H1 (cell line): ENCODE measurements around the gene MKLN1. TPM values are rescaled to one million over a fixed set of nuclear protein-coding genes. Genes with fewer than 3 reads are reported as not detected.

Experiments used
- polyA plus RNA-seq, 7 experiments: library from polyadenylated mRNA; depleted of rRNA in 3 of 7; stranded (reverse) in 5 of 7; unstranded in 2 of 7; fragments of >200 nt in 5 of 7; fragments of 200-250 nt in 2 of 7; gene quantifications; 1 replicate in 5 of 7; 2 replicates in 1 of 7; 4 replicates in 1 of 7; pipeline versions ENCODE4 v1.2.1 to v1.2.3, GENCODE V29; 2011 to 2013; ENCODE audit warnings: missing spikeins in 2 of 7, mixed read lengths in 2 of 7
- total RNA-seq: library from RNA; stranded (reverse); fragmentation: NEBNext Ultra II Directional; extraction: Animal tissue kit (Norgen Biotek cat#: 25700); gene quantifications from 2 replicates; pipeline ENCODE4 v1.2.1, GENCODE V29; 2021
- TF ChIP-seq, protein P1 (sequence below): fragments of 300-600 bp; sonication (generic); IDR thresholded peaks from 2 replicates; pipeline ENCODE4 v1.7.1; 2012; ENCODE audit warnings: low read length, moderate library complexity, mild to moderate bottlenecking, inconsistent platforms; ENCODE audit not compliant: insufficient replicate concordance

MKLN1 gene
- total and polyA plus RNA-seq, 2 of the 8 experiments (the other 6 are each of a cell fraction or from before 2014, with no cell fraction given), result 22.3 to 50.9 TPM

DNA sequence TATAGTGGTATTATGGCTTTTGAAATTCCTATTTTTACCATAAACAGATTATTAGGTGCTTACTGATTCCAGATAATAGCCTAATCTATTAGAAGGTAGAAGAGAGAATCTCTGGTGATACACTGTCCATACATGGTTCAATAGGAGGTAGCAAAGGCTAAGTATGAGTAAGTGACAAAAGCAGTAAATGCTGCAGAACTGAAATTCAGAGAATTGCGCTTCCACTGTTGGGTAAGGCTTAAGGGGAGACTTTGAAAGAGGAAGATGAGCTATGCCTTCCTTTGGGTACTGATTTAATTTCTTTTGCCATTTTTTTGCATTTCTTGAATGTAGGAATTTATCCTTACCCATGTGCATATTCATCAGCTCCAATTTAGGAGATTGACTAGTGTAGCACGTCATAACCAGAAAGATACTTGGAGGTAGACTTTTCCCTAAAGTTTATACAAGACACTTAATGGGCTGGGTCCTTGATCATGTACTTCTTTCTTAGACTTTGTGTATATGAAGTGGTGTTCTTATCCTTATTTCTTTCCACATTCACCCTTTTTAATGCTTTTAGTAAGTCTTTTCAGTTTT, 15.3 kb downstream of the MKLN1 start (continued):
- TF ChIP-seq, protein P1, sequence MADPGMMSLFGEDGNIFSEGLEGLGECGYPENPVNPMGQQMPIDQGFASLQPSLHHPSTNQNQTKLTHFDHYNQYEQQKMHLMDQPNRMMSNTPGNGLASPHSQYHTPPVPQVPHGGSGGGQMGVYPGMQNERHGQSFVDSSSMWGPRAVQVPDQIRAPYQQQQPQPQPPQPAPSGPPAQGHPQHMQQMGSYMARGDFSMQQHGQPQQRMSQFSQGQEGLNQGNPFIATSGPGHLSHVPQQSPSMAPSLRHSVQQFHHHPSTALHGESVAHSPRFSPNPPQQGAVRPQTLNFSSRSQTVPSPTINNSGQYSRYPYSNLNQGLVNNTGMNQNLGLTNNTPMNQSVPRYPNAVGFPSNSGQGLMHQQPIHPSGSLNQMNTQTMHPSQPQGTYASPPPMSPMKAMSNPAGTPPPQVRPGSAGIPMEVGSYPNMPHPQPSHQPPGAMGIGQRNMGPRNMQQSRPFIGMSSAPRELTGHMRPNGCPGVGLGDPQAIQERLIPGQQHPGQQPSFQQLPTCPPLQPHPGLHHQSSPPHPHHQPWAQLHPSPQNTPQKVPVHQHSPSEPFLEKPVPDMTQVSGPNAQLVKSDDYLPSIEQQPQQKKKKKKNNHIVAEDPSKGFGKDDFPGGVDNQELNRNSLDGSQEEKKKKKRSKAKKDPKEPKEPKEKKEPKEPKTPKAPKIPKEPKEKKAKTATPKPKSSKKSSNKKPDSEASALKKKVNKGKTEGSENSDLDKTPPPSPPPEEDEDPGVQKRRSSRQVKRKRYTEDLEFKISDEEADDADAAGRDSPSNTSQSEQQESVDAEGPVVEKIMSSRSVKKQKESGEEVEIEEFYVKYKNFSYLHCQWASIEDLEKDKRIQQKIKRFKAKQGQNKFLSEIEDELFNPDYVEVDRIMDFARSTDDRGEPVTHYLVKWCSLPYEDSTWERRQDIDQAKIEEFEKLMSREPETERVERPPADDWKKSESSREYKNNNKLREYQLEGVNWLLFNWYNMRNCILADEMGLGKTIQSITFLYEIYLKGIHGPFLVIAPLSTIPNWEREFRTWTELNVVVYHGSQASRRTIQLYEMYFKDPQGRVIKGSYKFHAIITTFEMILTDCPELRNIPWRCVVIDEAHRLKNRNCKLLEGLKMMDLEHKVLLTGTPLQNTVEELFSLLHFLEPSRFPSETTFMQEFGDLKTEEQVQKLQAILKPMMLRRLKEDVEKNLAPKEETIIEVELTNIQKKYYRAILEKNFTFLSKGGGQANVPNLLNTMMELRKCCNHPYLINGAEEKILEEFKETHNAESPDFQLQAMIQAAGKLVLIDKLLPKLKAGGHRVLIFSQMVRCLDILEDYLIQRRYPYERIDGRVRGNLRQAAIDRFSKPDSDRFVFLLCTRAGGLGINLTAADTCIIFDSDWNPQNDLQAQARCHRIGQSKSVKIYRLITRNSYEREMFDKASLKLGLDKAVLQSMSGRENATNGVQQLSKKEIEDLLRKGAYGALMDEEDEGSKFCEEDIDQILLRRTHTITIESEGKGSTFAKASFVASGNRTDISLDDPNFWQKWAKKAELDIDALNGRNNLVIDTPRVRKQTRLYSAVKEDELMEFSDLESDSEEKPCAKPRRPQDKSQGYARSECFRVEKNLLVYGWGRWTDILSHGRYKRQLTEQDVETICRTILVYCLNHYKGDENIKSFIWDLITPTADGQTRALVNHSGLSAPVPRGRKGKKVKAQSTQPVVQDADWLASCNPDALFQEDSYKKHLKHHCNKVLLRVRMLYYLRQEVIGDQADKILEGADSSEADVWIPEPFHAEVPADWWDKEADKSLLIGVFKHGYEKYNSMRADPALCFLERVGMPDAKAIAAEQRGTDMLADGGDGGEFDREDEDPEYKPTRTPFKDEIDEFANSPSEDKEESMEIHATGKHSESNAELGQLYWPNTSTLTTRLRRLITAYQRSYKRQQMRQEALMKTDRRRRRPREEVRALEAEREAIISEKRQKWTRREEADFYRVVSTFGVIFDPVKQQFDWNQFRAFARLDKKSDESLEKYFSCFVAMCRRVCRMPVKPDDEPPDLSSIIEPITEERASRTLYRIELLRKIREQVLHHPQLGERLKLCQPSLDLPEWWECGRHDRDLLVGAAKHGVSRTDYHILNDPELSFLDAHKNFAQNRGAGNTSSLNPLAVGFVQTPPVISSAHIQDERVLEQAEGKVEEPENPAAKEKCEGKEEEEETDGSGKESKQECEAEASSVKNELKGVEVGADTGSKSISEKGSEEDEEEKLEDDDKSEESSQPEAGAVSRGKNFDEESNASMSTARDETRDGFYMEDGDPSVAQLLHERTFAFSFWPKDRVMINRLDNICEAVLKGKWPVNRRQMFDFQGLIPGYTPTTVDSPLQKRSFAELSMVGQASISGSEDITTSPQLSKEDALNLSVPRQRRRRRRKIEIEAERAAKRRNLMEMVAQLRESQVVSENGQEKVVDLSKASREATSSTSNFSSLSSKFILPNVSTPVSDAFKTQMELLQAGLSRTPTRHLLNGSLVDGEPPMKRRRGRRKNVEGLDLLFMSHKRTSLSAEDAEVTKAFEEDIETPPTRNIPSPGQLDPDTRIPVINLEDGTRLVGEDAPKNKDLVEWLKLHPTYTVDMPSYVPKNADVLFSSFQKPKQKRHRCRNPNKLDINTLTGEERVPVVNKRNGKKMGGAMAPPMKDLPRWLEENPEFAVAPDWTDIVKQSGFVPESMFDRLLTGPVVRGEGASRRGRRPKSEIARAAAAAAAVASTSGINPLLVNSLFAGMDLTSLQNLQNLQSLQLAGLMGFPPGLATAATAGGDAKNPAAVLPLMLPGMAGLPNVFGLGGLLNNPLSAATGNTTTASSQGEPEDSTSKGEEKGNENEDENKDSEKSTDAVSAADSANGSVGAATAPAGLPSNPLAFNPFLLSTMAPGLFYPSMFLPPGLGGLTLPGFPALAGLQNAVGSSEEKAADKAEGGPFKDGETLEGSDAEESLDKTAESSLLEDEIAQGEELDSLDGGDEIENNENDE, result no peak
